Erythroblast (primary cell): ENCODE data around the gene SH3RF2.

Source experiments
- GATA1 ChIP-seq: IDR thresholded peaks from 2 replicates; pipeline ENCODE4 v1.6.1; 2011; ENCODE audit warnings: low read depth, mild to moderate bottlenecking, control low read depth, low read length, moderate library complexity
- POLR2A ChIP-seq: IDR thresholded peaks from 2 replicates; pipeline ENCODE4 v1.6.1; 2011; ENCODE audit warnings: mild to moderate bottlenecking, low read length

DNA sequence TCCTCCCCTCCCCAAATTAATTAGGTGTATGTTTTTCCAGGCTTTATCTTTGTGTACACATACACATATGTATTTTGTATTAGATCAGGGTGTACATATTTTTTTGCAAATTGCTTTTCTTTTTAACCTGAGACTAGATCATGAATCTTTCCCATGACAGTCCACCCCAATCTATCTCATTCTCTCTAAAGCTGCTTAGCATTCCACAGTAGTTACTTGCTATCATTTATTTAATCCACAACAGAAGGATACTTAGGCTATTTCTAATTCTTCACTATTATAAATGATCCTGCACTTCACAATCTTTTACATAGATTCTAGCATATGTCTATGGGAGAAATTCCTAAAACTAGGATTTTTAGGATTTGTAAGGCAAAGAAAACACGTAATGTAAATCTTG, 43.9 kb downstream of the SH3RF2 start:
- TF ChIP-seq POLR2A (no peak), GATA1 (no peak)
